Activated B cell treated with CpG ODN at 0.5 μM for 24 hours (primary cell): ENCODE data around the gene POU6F1. TPM values are rescaled to one million over a fixed set of nuclear protein-coding genes. Genes with fewer than 3 reads are reported as not detected.
"Not testable (repeated sequence)": the region's sequence is repeated elsewhere in the genome, so short reads cannot be mapped to it uniquely, and the experiment has no call there.

Experiments
- ATAC-seq: fragments of 200-7000 bp; cut with Tn5 transposase; one replicate; pipeline ENCODE4 v1.10.0; 2021; ENCODE audit warnings: low read depth, mild to moderate bottlenecking, moderate library complexity
- CTCF ChIA-PET: fragments of 350-600 bp; sonication (Branson Sonifier 250); formaldehyde crosslinking; loops from one replicate; lab custom pipeline; 2021; ENCODE audit warnings: antibody characterized with exemption; lab: Charles Lee
- POLR2A ChIA-PET: fragments of 350-600 bp; sonication (Branson Sonifier 250); formaldehyde crosslinking; loops from one replicate; lab custom pipeline; 2021; ENCODE audit warnings: antibody characterized with exemption; lab: Charles Lee
- DNase-seq: peaks from one replicate; pipeline ENCODE4 v3.0.0; 2022
- H3K27ac Mint-ChIP-seq: one replicate; pipeline ENCODE4 v1.8.0; 2020; ENCODE audit warnings: mixed read lengths
- H3K27me3 Mint-ChIP-seq: one replicate; pipeline ENCODE4 v1.8.0; 2021; ENCODE audit warnings: mixed read lengths
- H3K36me3 Mint-ChIP-seq: one replicate; pipeline ENCODE4 v1.8.0; 2021; ENCODE audit warnings: low read depth, mixed read lengths
- H3K4me1 Mint-ChIP-seq: one replicate; pipeline ENCODE4 v1.8.0; 2021; ENCODE audit warnings: mixed read lengths
- H3K4me3 Mint-ChIP-seq: one replicate; pipeline ENCODE4 v1.8.0; 2020; ENCODE audit warnings: mild to moderate bottlenecking, mixed read lengths
- H3K9me3 Mint-ChIP-seq: one replicate; pipeline ENCODE4 v1.8.0; 2020; ENCODE audit warnings: mixed read lengths
- CTCF ChIP-seq: fragments of 200-600 bp; IDR thresholded peaks from one replicate; pipeline ENCODE4 v1.8.0; 2022; ENCODE audit warnings: antibody characterized with exemption, mild to moderate bottlenecking
- intact Hi-C: fragments of 100-400 bp; cut with micrococcal nuclease; formaldehyde crosslinking; loops from one replicate; pipeline ENCODE4 v1.15.1; 2024
- total RNA-seq: library from RNA; stranded (reverse); gene quantifications from 2 replicates; pipeline ENCODE4 v1.2.3, GENCODE V29; 2022

POU6F1 gene
- total RNA-seq, 1 donor from 2014 or later = 26.2 TPM

- Mint-ChIP-seq H3K4me1 (peaks cover 21% of the 10 kb centered on the region), H3K27me3 (no peaks in the 10 kb centered on the region), H3K36me3 (peaks cover 12% of the 10 kb centered on the region), H3K4me3 (no peak overlapping the region), H3K27ac (no peak overlapping the region), H3K9me3 (no peaks in the 10 kb centered on the region)
- no peak for DNase-seq
- ChIA-PET POLR2A (interaction anchor here (0.6 to 2.0 kb wide), 4 partner anchors 20 to 78 kb away, joined by 3 to 8 read pairs (median 5); partner anchors contain the start of gene DAZAP2), CTCF (interaction anchor here (0.8 to 4.3 kb wide), 11 partner anchors 7 to 269 kb away, joined by 3 to 67 read pairs (median 3); partner anchors contain the start of genes POU6F1 and SMAGP)
- peak; percentile 55 for ATAC-seq
- intact Hi-C loops = loop anchor here (1.0 kb wide), 1 partner anchor 79 kb away; no protein-coding TSS in a partner anchor
- no peak for TF ChIP-seq CTCF
Measured at GRCh38 chr12:51262758-51263177, 44.9 kb upstream of the POU6F1 start.

GRCh38 chr12:51259600-51259999 is 41.7 kb upstream of the POU6F1 start:
- H3K36me3 Mint-ChIP-seq = peaks cover 19% of the 10 kb centered on the region
- H3K27me3 Mint-ChIP-seq, ATAC-seq, H3K4me3 Mint-ChIP-seq, POLR2A ChIA-PET, DNase-seq, H3K27ac Mint-ChIP-seq, H3K9me3 Mint-ChIP-seq, intact Hi-C loops: not testable (repeated sequence)
- peaks cover 11% of the 10 kb centered on the region for H3K4me1 Mint-ChIP-seq
- CTCF ChIA-PET = interaction anchor here (1.2 kb wide), 1 partner anchor 82 kb away, joined by 3 read pairs; no protein-coding TSS in a partner anchor

- CTCF ChIA-PET = interaction anchor here (1.0 kb wide), 1 partner anchor 278 kb away, joined by 3 read pairs; no protein-coding TSS in a partner anchor
- Mint-ChIP-seq H3K27ac (no peak overlapping the region), H3K9me3 (no peaks in the 10 kb centered on the region), H3K36me3 (peaks cover 28% of the 10 kb centered on the region), H3K4me1 (peaks cover 3% of the 10 kb centered on the region), H3K27me3 (no peaks in the 10 kb centered on the region), H3K4me3 (no peak overlapping the region)
- POLR2A ChIA-PET = no interaction called here
- DNase-seq (no peak), ATAC-seq (no peak)
- TF ChIP-seq CTCF = no peak
- intact Hi-C loops = no loop called here
Measured at GRCh38 chr12:51254536-51254935, 36.7 kb upstream of the POU6F1 start.

- peaks cover 5% of the 10 kb centered on the region for H3K4me1 Mint-ChIP-seq
- no peak for DNase-seq
- POLR2A ChIA-PET = interaction anchor here (1.0 to 1.3 kb wide), 3 partner anchors 9 to 36 kb away, joined by 5 to 11 read pairs (median 6); partner anchors contain the start of genes DAZAP2 and POU6F1
Measured at GRCh38 chr12:51253276-51253675, 35.4 kb upstream of the POU6F1 start.

GRCh38 chr12:51247523-51248206 is 29.8 kb upstream of the POU6F1 start:
- intact Hi-C loops = loop anchor here (1.0 kb wide), 1 partner anchor 8 kb away; no protein-coding TSS in a partner anchor
- Mint-ChIP-seq H3K36me3 (peaks cover 45% of the 10 kb centered on the region), H3K4me3 (no peak overlapping the region), H3K27me3 (no peaks in the 10 kb centered on the region), H3K9me3 (no peaks in the 10 kb centered on the region), H3K4me1 (peaks cover 40% of the 10 kb centered on the region), H3K27ac (peak overlapping the region; percentile 59)
- ChIA-PET POLR2A (interaction anchor here (1.8 kb wide), 1 partner anchor 9 kb away, joined by 13 read pairs; the partner anchor contains the start of gene DAZAP2), CTCF (interaction anchor here (0.7 to 1.6 kb wide), 2 partner anchors 15 to 93 kb away, joined by 3 to 5 read pairs; no protein-coding TSS in a partner anchor)
- ATAC-seq (no peak), DNase-seq (no peak)
- TF ChIP-seq CTCF = no peak

More at GRCh38 chr12:51253276-51253675, 35.4 kb upstream of the POU6F1 start:
- H3K27me3 Mint-ChIP-seq = no peaks in the 10 kb centered on the region
- H3K36me3 Mint-ChIP-seq = peaks cover 35% of the 10 kb centered on the region
- no peak overlapping the region for H3K4me3 Mint-ChIP-seq
- no peak for ATAC-seq
- H3K27ac Mint-ChIP-seq = no peak overlapping the region
- TF ChIP-seq CTCF = no peak
- CTCF ChIA-PET = interaction anchor here (1.1 to 2.0 kb wide), 2 partner anchors 10 to 88 kb away, joined by 3 to 8 read pairs; no protein-coding TSS in a partner anchor
- H3K9me3 Mint-ChIP-seq = no peaks in the 10 kb centered on the region
- intact Hi-C loops = no loop called here
